ENCODE data around the gene HS3ST4.
"Not testable (repeated sequence)": the region's sequence is repeated elsewhere in the genome, so short reads cannot be mapped to it uniquely, and the experiment has no call there.

Gene HS3ST4

GRCh38 chr16:25734430-25735385 is 42.9 kb downstream of the HS3ST4 start:
- DNase-seq = no peak

DNA sequence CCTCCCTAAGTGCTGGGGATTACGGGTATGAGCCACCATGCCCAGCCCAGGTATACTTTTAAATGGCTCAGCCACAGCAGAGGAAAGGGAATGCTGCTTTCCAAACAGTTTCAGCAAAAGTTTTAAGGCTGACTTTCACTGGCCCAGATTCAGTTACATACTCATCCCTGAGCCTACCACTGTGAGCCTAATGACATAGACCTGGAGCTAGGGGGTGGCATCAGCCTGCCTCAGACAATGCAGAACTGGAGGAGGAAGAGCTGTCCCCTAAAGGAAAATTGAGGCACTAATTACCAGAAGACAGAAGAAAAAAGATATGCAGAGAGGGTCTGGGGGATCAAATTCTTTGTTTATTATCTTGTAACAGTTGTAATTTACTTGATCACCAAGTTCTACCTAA is 43.9 kb downstream of the HS3ST4 start:
- no peak for DNase-seq

DNA sequence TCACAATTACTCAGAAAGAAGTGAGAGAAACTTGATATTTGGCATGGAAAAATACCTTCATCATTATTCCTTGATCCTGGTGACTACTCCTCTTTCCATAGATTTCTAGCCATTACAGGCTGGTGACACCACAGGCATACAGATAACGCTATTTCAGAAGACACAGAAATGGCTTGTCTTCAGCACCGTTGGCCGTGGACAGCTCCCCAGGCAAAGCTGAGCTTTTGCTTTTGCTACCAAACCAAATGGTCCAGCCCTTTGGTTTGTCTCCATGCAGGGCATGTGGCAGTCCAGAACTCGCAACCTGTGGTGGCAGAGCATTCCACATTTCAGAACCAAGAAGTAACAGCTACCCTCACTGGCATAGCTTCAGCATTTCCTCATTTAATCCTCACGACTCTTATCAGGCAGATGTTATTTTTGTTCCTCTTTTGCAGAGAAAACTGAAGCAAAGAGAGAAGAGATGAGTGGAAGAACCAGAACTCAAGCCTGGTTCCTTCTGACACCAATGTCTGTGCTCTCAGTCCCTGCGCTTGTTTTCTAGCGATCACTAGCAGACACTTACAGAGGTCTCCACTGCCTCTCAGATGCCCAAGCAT is 55.5 kb downstream of the HS3ST4 start:
- no peak for DNase-seq

DNA sequence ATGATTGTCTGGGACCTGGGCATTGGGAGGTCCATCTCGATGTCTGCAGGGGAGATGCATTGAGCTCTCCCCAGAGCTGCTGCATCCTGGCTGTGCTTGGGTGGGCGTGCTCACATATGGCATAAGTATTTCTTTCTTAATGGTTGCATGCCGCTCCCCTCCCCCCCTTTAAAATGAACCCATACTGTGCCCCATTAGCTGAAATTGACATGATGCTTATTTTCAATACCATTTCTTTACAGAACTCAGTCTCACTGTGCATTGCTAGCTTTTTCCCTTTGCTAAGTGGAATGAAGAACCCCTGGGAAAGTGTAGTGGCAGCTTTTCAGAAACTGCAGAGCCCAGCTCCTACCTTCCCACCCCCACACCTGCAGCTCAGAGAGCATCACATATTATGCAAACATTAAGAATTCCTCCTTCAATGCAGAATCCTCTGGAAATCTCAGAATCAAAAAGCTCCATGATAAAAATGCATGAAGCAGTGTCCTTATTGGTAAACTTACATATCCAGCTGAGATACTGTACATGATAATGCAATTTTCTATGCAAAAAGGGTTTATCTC is 56.4 kb downstream of the HS3ST4 start:
- DNase-seq = no peak

GRCh38 chr16:25750488-25751216 is 58.9 kb downstream of the HS3ST4 start:
- DNase-seq = no peak

GRCh38 chr16:25751230-25751835 is 59.6 kb downstream of the HS3ST4 start:
- DNase-seq = no peak

DNA sequence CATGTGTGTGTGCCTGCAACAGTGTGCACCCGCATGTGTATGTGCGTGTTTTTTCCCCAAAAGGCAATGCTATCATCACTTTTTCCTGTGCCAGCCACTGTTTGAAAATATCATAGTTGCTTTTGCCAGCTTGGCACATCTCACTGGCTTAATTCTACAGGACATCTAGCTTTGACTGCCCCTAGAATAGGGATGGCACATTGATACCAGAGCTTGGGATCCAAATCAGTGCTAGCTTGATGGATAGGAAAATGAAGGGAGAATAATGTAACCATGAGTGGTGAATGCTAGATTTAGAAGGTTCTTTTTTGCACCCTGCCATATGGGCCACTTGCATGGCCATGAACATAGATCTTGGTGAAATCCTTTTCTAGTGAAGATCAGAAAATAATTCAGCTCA is 72.7 kb downstream of the HS3ST4 start:
- DNase-seq = no peak

DNA sequence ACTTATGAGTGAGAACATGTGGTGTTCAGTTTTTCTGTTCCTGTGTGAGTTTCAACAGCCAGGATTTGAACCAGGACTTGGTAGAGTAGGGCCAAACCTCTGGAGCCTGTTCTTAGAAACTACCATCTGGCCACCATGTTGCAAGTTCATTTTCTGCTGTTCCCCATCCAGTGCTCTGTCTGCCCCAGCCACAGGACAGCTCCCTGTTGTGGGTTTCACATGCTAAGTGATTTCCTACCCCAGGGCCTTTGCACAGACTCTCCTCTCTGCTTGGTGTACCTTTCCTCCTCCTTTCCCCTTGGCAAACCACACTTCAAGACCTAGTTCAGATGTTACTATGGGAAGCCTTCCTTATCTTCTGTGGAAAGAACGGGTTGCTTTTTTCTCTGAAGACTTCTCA is 79.5 kb downstream of the HS3ST4 start:
- no peak for DNase-seq

DNA sequence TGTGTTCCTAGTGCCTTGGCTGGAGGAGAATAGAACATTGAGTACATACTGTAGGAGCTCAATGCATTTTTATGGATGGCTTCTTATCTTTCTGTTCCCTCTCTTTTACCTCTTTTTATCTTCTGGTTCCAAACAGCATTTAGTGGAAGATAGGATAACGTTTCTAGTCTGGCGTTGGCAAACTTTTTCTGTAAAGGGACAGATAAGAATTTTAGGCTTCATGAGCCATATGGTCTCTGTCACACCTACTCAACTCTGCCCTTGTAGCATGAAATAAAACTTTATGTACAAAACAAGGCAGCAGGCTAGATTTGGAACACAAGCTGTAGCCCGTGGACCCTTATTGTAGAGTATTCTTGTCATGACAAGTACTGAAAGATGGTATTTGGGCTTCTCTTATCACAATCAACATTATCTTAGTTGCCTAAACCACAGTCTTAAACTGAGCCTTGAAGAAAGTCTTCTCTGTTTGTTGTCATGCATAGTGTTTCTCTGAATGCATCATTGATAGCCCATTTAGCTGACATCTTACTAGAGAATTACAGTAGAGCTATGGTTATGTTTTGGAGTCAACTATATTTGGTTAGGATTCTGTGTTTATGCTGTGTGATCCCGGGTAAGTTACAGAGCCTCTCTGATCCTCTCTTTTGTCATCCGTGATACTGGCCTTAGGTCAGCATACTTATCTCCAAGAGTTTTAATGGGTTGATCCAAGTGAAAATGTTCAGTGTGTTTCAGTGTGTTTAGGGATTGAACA is 80.2 kb downstream of the HS3ST4 start:
- no peak for DNase-seq

DNA sequence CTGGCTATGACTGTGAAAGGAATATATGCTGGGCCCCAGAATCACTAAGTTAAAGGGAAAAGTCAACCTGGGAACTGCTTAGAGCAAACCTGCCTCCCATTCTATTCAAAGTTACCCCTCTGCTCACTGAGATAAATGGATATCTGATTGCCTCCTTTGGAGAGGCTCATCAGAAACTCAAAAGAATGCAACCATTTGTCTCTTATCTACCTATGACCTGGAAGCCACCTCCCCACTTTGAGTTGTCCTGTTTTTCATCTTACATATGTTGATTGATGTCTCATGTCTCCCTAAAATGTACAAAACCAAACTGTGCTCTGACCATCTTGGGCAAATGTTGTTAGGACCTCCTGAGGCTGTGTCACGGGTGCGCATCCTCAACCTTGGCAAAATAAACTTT is 84.5 kb downstream of the HS3ST4 start:
- not testable (repeated sequence) for DNase-seq

DNA sequence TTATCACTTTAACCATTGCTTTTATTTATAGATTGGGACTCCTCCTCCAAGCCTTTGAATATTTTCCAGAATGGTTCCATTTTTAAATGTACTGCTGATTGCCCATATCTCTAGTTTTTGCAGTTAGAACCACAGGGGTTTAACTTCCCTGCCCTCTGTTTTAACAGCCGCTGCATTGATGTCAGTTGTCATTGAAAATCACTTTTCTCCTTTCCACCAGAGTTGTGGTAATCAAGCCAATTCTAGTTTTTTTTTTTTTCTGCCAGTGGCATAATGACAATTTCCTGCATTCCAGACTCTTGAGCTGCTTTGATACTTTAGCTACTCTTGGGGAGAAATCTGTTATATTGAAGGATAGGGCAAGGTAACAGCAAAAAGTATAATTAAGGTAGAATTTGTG is 91.5 kb downstream of the HS3ST4 start:
- no peak for DNase-seq

GRCh38 chr16:25785361-25785760 is 93.6 kb downstream of the HS3ST4 start:
- no peak for DNase-seq

DNA sequence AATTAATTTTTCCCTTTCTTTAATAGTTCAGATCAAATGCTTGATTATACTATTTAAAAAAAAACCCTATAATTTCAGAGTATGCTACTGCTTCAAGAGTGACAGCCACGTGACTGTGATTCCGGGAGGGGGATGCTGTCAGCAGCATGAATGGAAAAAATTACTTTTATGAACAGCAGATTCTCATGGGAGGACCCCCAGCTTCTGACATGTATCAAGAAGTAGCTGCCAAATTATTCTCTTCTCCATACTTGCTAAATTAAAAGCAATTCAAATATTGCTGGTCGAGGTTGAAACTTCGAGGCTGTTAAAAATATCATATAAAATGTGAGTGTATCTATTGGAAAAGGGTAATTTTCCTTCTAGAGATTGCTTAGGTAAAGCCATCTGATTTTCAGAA is 95.0 kb downstream of the HS3ST4 start:
- no peak for DNase-seq

DNA sequence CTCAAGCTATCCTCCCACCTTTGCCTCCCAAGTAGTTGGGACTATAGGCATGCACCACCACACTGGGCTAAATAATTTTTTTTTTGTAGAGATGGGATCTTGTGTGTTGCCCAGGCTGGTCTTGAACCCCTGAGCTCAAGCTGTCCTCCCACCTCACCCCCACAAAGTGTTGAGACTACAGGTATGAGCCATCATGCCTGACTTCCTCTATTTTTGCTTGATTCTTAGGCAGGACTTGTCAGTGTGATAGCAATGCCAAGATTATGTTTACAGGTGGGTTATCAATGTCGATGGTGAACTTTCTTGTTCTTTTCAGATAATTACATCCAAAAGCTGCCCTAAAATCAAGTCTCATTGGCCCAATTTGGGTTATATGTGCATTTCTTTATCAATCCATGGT is 96.9 kb downstream of the HS3ST4 start:
- DNase-seq = no peak

GRCh38 chr16:25796239-25796638 is 104.5 kb downstream of the HS3ST4 start:
- no peak for DNase-seq

GRCh38 chr16:25798065-25798464 is 106.3 kb downstream of the HS3ST4 start:
- DNase-seq = no peak

- no peak for DNase-seq
These were observed 108.1 kb downstream of the HS3ST4 start for GRCh38 chr16:25799816-25800215.

GRCh38 chr16:25812215-25812614 is 120.5 kb downstream of the HS3ST4 start:
- DNase-seq = no peak

- no peak for DNase-seq
These were observed 125.5 kb downstream of the HS3ST4 start for GRCh38 chr16:25817295-25817694.

- no peak for DNase-seq
These were observed 126.1 kb downstream of the HS3ST4 start for GRCh38 chr16:25817876-25818275.

- no peak for DNase-seq
These were observed 132.1 kb downstream of the HS3ST4 start for GRCh38 chr16:25823891-25824290.

DNA sequence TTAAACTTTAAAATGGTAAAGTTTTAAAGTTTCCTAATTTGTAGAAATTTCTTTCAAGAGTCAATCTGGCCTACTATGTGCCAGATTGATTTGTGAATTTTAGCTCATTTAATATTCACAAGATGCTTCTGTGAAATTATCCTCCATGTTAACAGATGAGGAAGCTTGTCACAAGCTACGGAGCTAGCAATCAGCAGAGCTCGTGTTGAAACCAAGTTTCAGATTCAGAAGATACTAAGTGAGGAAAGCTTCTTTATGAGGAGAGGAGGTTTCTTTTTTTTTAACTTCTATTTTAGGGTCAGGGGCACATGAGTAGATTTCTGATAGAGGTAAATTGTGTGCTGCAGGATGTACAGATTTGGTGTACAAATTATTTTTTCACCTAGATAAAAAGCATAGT is 135.9 kb downstream of the HS3ST4 start:
- no peak for DNase-seq
